Small intestine (tissue), 7 donors: ENCODE measurements around the gene DNMT3A. TPM values are rescaled to one million over a fixed set of nuclear protein-coding genes. Genes with fewer than 3 reads are reported as not detected.

Experiments used
- DNase-seq, 2 donors: peaks; one replicate each; pipeline versions ENCODE4 v3.0.0 to v3.0.0-alpha.2; 2013
- FAIRE-seq: peaks from 2 replicates; lab custom pipeline; 2012; peaks lifted over from hg19 to GRCh38; lab: Jason Lieb, UNC
- H3K27ac ChIP-seq, 3 donors: one replicate each; pipeline ENCODE4 v1.5.1; 2013; ENCODE audit warnings: low read length in 2 of 3, mild to moderate bottlenecking in 2 of 3, control low read depth in 1 of 3, inconsistent platforms in 1 of 3, low read depth in 1 of 3, moderate library complexity in 1 of 3
- H3K27me3 ChIP-seq, 3 donors: one replicate each; pipeline ENCODE4 v1.6.1; 2013; ENCODE audit warnings: low read length in 3 of 3, inconsistent platforms in 1 of 3; ENCODE audit not compliant: control insufficient read depth in 3 of 3, insufficient read depth in 3 of 3
- H3K36me3 ChIP-seq, 3 donors: one replicate each; pipeline ENCODE4 v1.6.1; 2013; ENCODE audit warnings: low read length in 3 of 3, inconsistent platforms in 1 of 3, low read depth in 1 of 3, mild to moderate bottlenecking in 1 of 3, moderate library complexity in 1 of 3; ENCODE audit not compliant: control insufficient read depth in 3 of 3, insufficient read depth in 2 of 3
- H3K4me1 ChIP-seq, 3 donors: one replicate each; pipeline ENCODE4 v1.6.1; 2013; ENCODE audit warnings: low read length in 2 of 3, inconsistent platforms in 1 of 3, low read depth in 1 of 3, mild to moderate bottlenecking in 1 of 3, moderate library complexity in 1 of 3; ENCODE audit not compliant: control insufficient read depth in 3 of 3, insufficient read depth in 2 of 3
- H3K4me3 ChIP-seq, 3 donors: one replicate each; pipeline ENCODE4 v1.5.1; 2013; ENCODE audit warnings: low read length in 3 of 3, control low read depth in 1 of 3, inconsistent platforms in 1 of 3, low read depth in 1 of 3, mild to moderate bottlenecking in 1 of 3, moderate library complexity in 1 of 3
- H3K9me3 ChIP-seq, 2 donors: one replicate each; pipeline ENCODE4 v1.6.1; 2013; ENCODE audit warnings: low read depth in 1 of 2, low read length in 1 of 2; ENCODE audit not compliant: control insufficient read depth in 2 of 2, insufficient read depth in 1 of 2
- WGBS, 3 donors: extraction: QIAGEN DNeasy Blood & Tissue Kit; methylation state at CpG; one replicate each; pipeline ENCODE4 v1.1.7; 2013; 5-methylcytosine and 5-hydroxymethylcytosine counted together
- polyA plus RNA-seq, 4 donors: library from polyadenylated mRNA; stranded (reverse) in 3 of 4; unstranded in 1 of 4; fragments of 200-250 nt in 3 of 4; fragments of 120-200 nt in 1 of 4; gene quantifications; one replicate each; pipeline versions ENCODE4 v1.2.1 to v1.2.3, GENCODE V29; 2013
- donor health status: healthy with polysubstance abuse.
- donor health status: control.
- donor health status: control.
- donor health status: Bipolar disorder and iron deficiency.
- donor health status: healthy.

Gene DNMT3A
- polyA plus RNA-seq, 4 donors, result 3.4 to 51.2 (median 9.7) TPM

GRCh38 chr2:25333981-25334380, 7.7 kb downstream of the DNMT3A start:
- no peak overlapping the region for H3K27ac ChIP-seq
- no peaks in the 10 kb centered on the region for H3K27me3 ChIP-seq
- H3K4me3 ChIP-seq, result no peak overlapping the region
- FAIRE-seq (no peak), DNase-seq (no peak)
- H3K9me3 ChIP-seq, result no peaks in the 10 kb centered on the region
- WGBS, 3 donors, result 58 to 65% (median 58%) methylated on average over 4 of the region's 4 CpGs
- H3K36me3 ChIP-seq, result peaks cover 0 to 57% (median 0%) of the 10 kb centered on the region in 3 donors
- peaks cover 0 to 10% (median 0%) of the 10 kb centered on the region in 3 donors for H3K4me1 ChIP-seq

GRCh38 chr2:25332571-25332970, 9.2 kb downstream of the DNMT3A start:
- Histone ChIP-seq H3K4me1 (peaks cover 0 to 10% (median 0%) of the 10 kb centered on the region in 3 donors), H3K27ac (no peak overlapping the region)
- WGBS, 3 donors, result 31 to 69% (median 50%) methylated on average over 9 of the region's 9 CpGs

GRCh38 chr2:25331686-25332365, 9.9 kb downstream of the DNMT3A start:
- H3K27me3 ChIP-seq, result no peaks in the 10 kb centered on the region
- no peak for DNase-seq
- H3K4me1 ChIP-seq, result peaks cover 0 to 10% (median 0%) of the 10 kb centered on the region in 3 donors
- 83 to 88% (median 85%) methylated on average over 23 of the region's 23 CpGs for WGBS, 3 donors
- H3K27ac ChIP-seq, result no peak overlapping the region
- H3K9me3 ChIP-seq, result peaks cover 0 to 11% of the 10 kb centered on the region in 2 donors
- FAIRE-seq, result no peak
- no peak overlapping the region for H3K4me3 ChIP-seq
- H3K36me3 ChIP-seq, result peaks cover 0 to 57% (median 3%) of the 10 kb centered on the region in 3 donors

More at GRCh38 chr2:25332571-25332970, 9.2 kb downstream of the DNMT3A start:
- Histone ChIP-seq H3K36me3 (peaks cover 0 to 56% (median 0%) of the 10 kb centered on the region in 3 donors), H3K27me3 (no peaks in the 10 kb centered on the region), H3K4me3 (no peak overlapping the region), H3K9me3 (peaks cover 0 to 4% of the 10 kb centered on the region in 2 donors)
- FAIRE-seq (no peak), DNase-seq (peak in 1 of 2 donors; percentile 31)

- 88 to 97% (median 91%) methylated on average over 4 of the region's 4 CpGs for WGBS, 3 donors
- Histone ChIP-seq H3K27ac (no peak overlapping the region), H3K4me3 (no peak overlapping the region), H3K9me3 (peaks cover 0 to 18% of the 10 kb centered on the region in 2 donors), H3K27me3 (no peaks in the 10 kb centered on the region), H3K36me3 (peaks cover 0 to 56% (median 3%) of the 10 kb centered on the region in 3 donors), H3K4me1 (peaks cover 0 to 7% (median 0%) of the 10 kb centered on the region in 3 donors)
- no peak for FAIRE-seq
- DNase-seq, result no peak
Measured at GRCh38 chr2:25330937-25331336, 10.8 kb downstream of the DNMT3A start.

GRCh38 chr2:25330273-25330672, 11.5 kb downstream of the DNMT3A start:
- FAIRE-seq (no peak), DNase-seq (no peak)
- Histone ChIP-seq H3K27me3 (no peaks in the 10 kb centered on the region), H3K4me3 (no peak overlapping the region), H3K4me1 (peaks cover 0 to 5% (median 0%) of the 10 kb centered on the region in 3 donors), H3K36me3 (peaks cover 0 to 52% (median 3%) of the 10 kb centered on the region in 3 donors), H3K9me3 (peaks cover 0 to 18% of the 10 kb centered on the region in 2 donors), H3K27ac (no peak overlapping the region)
- 76 to 89% (median 78%) methylated on average over 10 of the region's 10 CpGs for WGBS, 3 donors

GRCh38 chr2:25328152-25329085, 13.3 kb downstream of the DNMT3A start:
- Histone ChIP-seq H3K27me3 (no peaks in the 10 kb centered on the region), H3K4me1 (peaks cover 0 to 3% (median 0%) of the 10 kb centered on the region in 3 donors), H3K36me3 (peaks cover 0 to 61% (median 3%) of the 10 kb centered on the region in 3 donors), H3K27ac (no peak overlapping the region), H3K9me3 (peaks cover 0 to 18% of the 10 kb centered on the region in 2 donors), H3K4me3 (no peak overlapping the region)
- 81 to 98% (median 97%) methylated on average over 27 of the region's 27 CpGs for WGBS, 3 donors
- FAIRE-seq (no peak), DNase-seq (no peak)

GRCh38 chr2:25326326-25327013, 15.3 kb downstream of the DNMT3A start:
- Histone ChIP-seq H3K36me3 (peaks cover 0 to 58% (median 3%) of the 10 kb centered on the region in 3 donors), H3K9me3 (peaks cover 0 to 18% of the 10 kb centered on the region in 2 donors), H3K27me3 (no peaks in the 10 kb centered on the region), H3K4me3 (no peak overlapping the region), H3K4me1 (peaks cover 0 to 3% (median 0%) of the 10 kb centered on the region in 3 donors), H3K27ac (no peak overlapping the region)
- 96 to 97% (median 97%) methylated on average over 5 of the region's 5 CpGs for WGBS, 3 donors
- no peak for DNase-seq
- no peak for FAIRE-seq
